ENCODE results near the gene EME2.
A peak's percentile ranks its signal among the peaks of the same experiment; 100 is the strongest.

Gene EME2

GRCh38 chr16:1762196-1762878, 10.3 kb upstream of the EME2 start:
- no peak overlapping the region for H3K18ac ChIP-seq (ENCODE audit: low read length)
- no peak overlapping the region for H3K4me2 ChIP-seq (ENCODE audit: low read length)
- H3K4ac ChIP-seq (ENCODE audit: low read depth, low read length): no peak overlapping the region

GRCh38 chr16:1762879-1763520, 9.6 kb upstream of the EME2 start:
- no peak overlapping the region for H4K91ac ChIP-seq (ENCODE audit: low read depth, low read length)
- peaks cover 70 to 77% of the 10 kb centered on the region in 2 experiments for H3K36me3 ChIP-seq (ENCODE audit: control insufficient read depth in 1 of 2, insufficient read depth in 2 of 2, low read length in 2 of 2)
- no CpG with 5 or more reads among the region's 24 CpGs for WGBS (ENCODE audit: extremely low coverage, insufficient coverage, insufficient read length)
- no peaks in the 10 kb centered on the region for H3K4me1 ChIP-seq (ENCODE audit: control insufficient read depth in 1 of 2, insufficient read depth in 2 of 2, low read length in 2 of 2)
- no peaks in the 10 kb centered on the region for H3K79me2 ChIP-seq (ENCODE audit: control insufficient read depth, insufficient read depth, low read length, poor library complexity)
- no peaks in the 10 kb centered on the region for H3K79me1 ChIP-seq (ENCODE audit: low read length)
- no peak overlapping the region for H3K9ac ChIP-seq (ENCODE audit: low read length)
- H2AK5ac ChIP-seq (ENCODE audit: low read length): no peak overlapping the region
- no peak overlapping the region for H2BK5ac ChIP-seq (ENCODE audit: low read depth, low read length, poor library complexity)
- no peak overlapping the region for H3K27ac ChIP-seq (ENCODE audit: low read depth, low read length)
- H3K4me2 ChIP-seq (ENCODE audit: low read length): no peak overlapping the region
- no peak overlapping the region for H3K4me3 ChIP-seq (ENCODE audit: low read depth, low read length)
- H3K27me3 ChIP-seq (ENCODE audit: insufficient read depth, low read length): no peaks in the 10 kb centered on the region
- H2BK12ac ChIP-seq (ENCODE audit: low read length): no peak overlapping the region
- DNase-seq: no peak
- H3K14ac ChIP-seq (ENCODE audit: low read length): no peak overlapping the region
- H4K8ac ChIP-seq (ENCODE audit: low read depth, low read length): no peak overlapping the region
- no peak overlapping the region for H4K12ac ChIP-seq (ENCODE audit: low read depth, low read length)
- no peak overlapping the region for H3K4ac ChIP-seq (ENCODE audit: low read depth, low read length)
- no peak overlapping the region for H3K23ac ChIP-seq (ENCODE audit: low read length)
- no peak overlapping the region for H3K18ac ChIP-seq (ENCODE audit: low read length)
- H3K9me3 ChIP-seq (ENCODE audit: insufficient read depth, low read depth, low read length): peaks cover 2% of the 10 kb centered on the region
- no peak overlapping the region for H2AFZ ChIP-seq (ENCODE audit: insufficient read depth, low read length, poor library complexity)
- H2BK120ac ChIP-seq (ENCODE audit: insufficient read depth, low read length, poor library complexity): no peak overlapping the region

More at GRCh38 chr16:1762196-1762878, 10.3 kb upstream of the EME2 start:
- Histone ChIP-seq H2AK5ac (ENCODE audit: low read length) (no peak overlapping the region), H2BK5ac (ENCODE audit: low read depth, low read length, poor library complexity) (no peak overlapping the region), H2BK120ac (ENCODE audit: insufficient read depth, low read length, poor library complexity) (no peak overlapping the region), H3K27me3 (ENCODE audit: insufficient read depth, low read length) (no peaks in the 10 kb centered on the region), H2AFZ (ENCODE audit: insufficient read depth, low read length, poor library complexity) (no peak overlapping the region), H3K27ac (ENCODE audit: low read depth, low read length) (no peak overlapping the region), H3K79me1 (ENCODE audit: low read length) (no peaks in the 10 kb centered on the region), H3K9ac (ENCODE audit: low read length) (no peak overlapping the region), H4K12ac (ENCODE audit: low read depth, low read length) (no peak overlapping the region), H3K9me3 (ENCODE audit: insufficient read depth, low read depth, low read length) (peaks cover 2% of the 10 kb centered on the region), H3K14ac (ENCODE audit: low read length) (no peak overlapping the region), H3K4me1 (ENCODE audit: control insufficient read depth in 1 of 2, insufficient read depth in 2 of 2, low read length in 2 of 2) (no peaks in the 10 kb centered on the region), H3K4me3 (ENCODE audit: low read depth, low read length) (no peak overlapping the region), H4K91ac (ENCODE audit: low read depth, low read length) (no peak overlapping the region), H3K36me3 (ENCODE audit: control insufficient read depth in 1 of 2, insufficient read depth in 2 of 2, low read length in 2 of 2) (peaks cover 68 to 76% of the 10 kb centered on the region in 2 experiments), H4K8ac (ENCODE audit: low read depth, low read length) (no peak overlapping the region), H3K23ac (ENCODE audit: low read length) (no peak overlapping the region), H3K79me2 (ENCODE audit: control insufficient read depth, insufficient read depth, low read length, poor library complexity) (no peaks in the 10 kb centered on the region), H2BK12ac (ENCODE audit: low read length) (no peak overlapping the region)
- WGBS (ENCODE audit: extremely low coverage, insufficient coverage, insufficient read length): no CpG with 5 or more reads among the region's 30 CpGs
- no peak for DNase-seq

DNA sequence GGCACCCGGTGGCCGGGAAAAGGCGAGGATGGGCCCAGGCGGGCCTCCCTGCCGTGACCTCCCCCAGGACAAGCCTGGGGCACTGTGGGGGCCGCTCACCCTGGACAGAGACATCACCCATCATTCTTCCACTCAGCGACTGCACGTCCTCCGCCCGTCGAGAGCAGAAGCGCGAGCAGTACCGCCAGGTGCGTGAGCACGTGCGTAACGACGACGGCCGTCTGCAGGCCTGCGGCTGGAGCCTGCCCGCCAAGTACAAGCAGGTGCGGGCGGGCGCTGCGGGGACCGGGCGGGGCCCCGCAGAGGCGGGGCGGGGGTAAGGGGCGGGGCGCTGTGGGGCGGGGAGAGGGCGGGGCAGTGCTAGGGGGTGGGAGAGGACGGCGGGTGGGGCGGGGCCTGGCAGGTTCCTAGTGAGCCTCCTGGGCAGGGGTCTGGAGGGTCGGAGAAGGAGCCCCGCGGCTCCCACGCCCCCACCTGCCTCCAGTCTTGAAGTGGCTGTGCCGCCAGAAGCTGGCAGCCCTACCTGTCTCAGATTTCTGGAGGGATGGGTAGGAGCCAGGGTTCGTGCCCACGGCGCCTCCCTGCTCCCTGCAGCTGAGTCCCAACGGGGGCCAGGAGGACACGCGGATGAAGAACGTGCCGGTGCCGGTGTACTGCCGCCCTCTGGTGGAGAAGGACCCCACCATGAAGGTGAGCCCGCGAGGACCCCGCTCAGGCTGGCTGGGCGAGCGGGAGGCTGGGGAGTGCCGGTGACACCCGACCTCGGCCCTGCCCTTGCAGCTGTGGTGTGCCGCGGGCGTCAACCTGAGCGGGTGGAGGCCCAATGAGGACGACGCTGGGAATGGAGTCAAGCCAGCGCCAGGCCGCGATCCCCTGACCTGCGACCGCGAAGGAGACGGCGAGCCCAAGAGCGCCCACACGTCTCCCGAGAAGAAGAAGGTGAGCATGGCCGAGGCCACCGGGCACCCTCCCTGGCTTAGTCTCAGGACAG, 8.8 kb upstream of the EME2 start:
- Histone ChIP-seq H4K12ac (ENCODE audit: low read depth, low read length) (no peak overlapping the region), H3K27ac (ENCODE audit: low read depth, low read length) (no peak overlapping the region), H4K91ac (ENCODE audit: low read depth, low read length) (no peak overlapping the region), H2BK120ac (ENCODE audit: insufficient read depth, low read length, poor library complexity) (no peak overlapping the region), H3K9me3 (ENCODE audit: insufficient read depth, low read depth, low read length) (peaks cover 2% of the 10 kb centered on the region), H2AK5ac (ENCODE audit: low read length) (no peak overlapping the region), H3K4ac (ENCODE audit: low read depth, low read length) (no peak overlapping the region), H3K4me1 (ENCODE audit: control insufficient read depth in 1 of 2, insufficient read depth in 2 of 2, low read length in 2 of 2) (no peaks in the 10 kb centered on the region), H3K4me3 (ENCODE audit: low read depth, low read length) (peak overlapping the region; percentile 20), H2BK12ac (ENCODE audit: low read length) (no peak overlapping the region), H3K14ac (ENCODE audit: low read length) (no peak overlapping the region), H3K4me2 (ENCODE audit: low read length) (peak overlapping the region; percentile 27), H3K27me3 (ENCODE audit: insufficient read depth, low read length) (no peaks in the 10 kb centered on the region), H3K18ac (ENCODE audit: low read length) (no peak overlapping the region), H3K79me2 (ENCODE audit: control insufficient read depth, insufficient read depth, low read length, poor library complexity) (no peaks in the 10 kb centered on the region), H3K23ac (ENCODE audit: low read length) (no peak overlapping the region), H4K8ac (ENCODE audit: low read depth, low read length) (no peak overlapping the region), H3K9ac (ENCODE audit: low read length) (no peak overlapping the region), H2AFZ (ENCODE audit: insufficient read depth, low read length, poor library complexity) (no peak overlapping the region), H3K36me3 (ENCODE audit: control insufficient read depth in 1 of 2, insufficient read depth in 2 of 2, low read length in 2 of 2) (peaks cover 78 to 82% of the 10 kb centered on the region in 2 experiments), H2BK5ac (ENCODE audit: low read depth, low read length, poor library complexity) (no peak overlapping the region), H3K79me1 (ENCODE audit: low read length) (no peaks in the 10 kb centered on the region)
- WGBS (ENCODE audit: extremely low coverage, insufficient coverage, insufficient read length): no CpG with 5 or more reads among the region's 81 CpGs
- DNase-seq: peak; percentile 52 to 61

DNA sequence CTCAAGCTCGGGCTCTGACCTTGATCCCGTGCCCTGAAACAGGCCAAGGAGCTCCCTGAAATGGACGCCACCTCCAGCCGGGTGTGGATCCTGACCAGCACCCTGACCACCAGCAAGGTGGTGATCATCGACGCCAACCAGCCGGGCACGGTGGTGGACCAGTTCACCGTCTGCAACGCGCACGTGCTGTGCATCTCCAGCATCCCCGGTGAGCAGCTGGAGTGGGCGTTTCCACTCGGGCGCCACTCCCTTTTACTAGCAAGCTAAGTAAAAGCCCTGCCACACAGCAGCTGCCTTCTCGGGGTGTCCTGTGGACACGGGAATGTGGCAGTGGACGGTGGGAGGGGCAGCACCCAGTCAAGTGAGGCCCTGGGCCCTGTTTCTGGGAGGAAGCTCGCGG, 7.6 kb upstream of the EME2 start:
- Histone ChIP-seq H2BK12ac (ENCODE audit: low read length) (no peak overlapping the region), H3K4me3 (ENCODE audit: low read depth, low read length) (peak overlapping the region; percentile 18), H2BK120ac (ENCODE audit: insufficient read depth, low read length, poor library complexity) (no peak overlapping the region), H3K23ac (ENCODE audit: low read length) (no peak overlapping the region), H3K4ac (ENCODE audit: low read depth, low read length) (no peak overlapping the region), H3K36me3 (ENCODE audit: control insufficient read depth in 1 of 2, insufficient read depth in 2 of 2, low read length in 2 of 2) (peaks cover 83 to 85% of the 10 kb centered on the region in 2 experiments), H3K79me1 (ENCODE audit: low read length) (no peaks in the 10 kb centered on the region), H3K4me1 (ENCODE audit: control insufficient read depth in 1 of 2, insufficient read depth in 2 of 2, low read length in 2 of 2) (no peaks in the 10 kb centered on the region), H3K27me3 (ENCODE audit: insufficient read depth, low read length) (no peaks in the 10 kb centered on the region), H2AK5ac (ENCODE audit: low read length) (no peak overlapping the region), H4K12ac (ENCODE audit: low read depth, low read length) (no peak overlapping the region), H4K8ac (ENCODE audit: low read depth, low read length) (no peak overlapping the region), H2BK5ac (ENCODE audit: low read depth, low read length, poor library complexity) (no peak overlapping the region), H3K18ac (ENCODE audit: low read length) (no peak overlapping the region), H3K9me3 (ENCODE audit: insufficient read depth, low read depth, low read length) (peaks cover 2% of the 10 kb centered on the region), H3K4me2 (ENCODE audit: low read length) (no peak overlapping the region), H3K79me2 (ENCODE audit: control insufficient read depth, insufficient read depth, low read length, poor library complexity) (no peaks in the 10 kb centered on the region), H2AFZ (ENCODE audit: insufficient read depth, low read length, poor library complexity) (no peak overlapping the region), H3K27ac (ENCODE audit: low read depth, low read length) (no peak overlapping the region), H3K9ac (ENCODE audit: low read length) (no peak overlapping the region), H3K14ac (ENCODE audit: low read length) (no peak overlapping the region), H4K91ac (ENCODE audit: low read depth, low read length) (no peak overlapping the region)
- WGBS (ENCODE audit: extremely low coverage, insufficient coverage, insufficient read length): no CpG with 5 or more reads among the region's 21 CpGs
- DNase-seq: no peak

Measured in trophoblast cell (in vitro differentiated cells and primary cell).